Epithelial cell of proximal tubule (primary cell): Measurements from ENCODE around the gene SLC39A9. TPM values are rescaled to one million over a fixed set of nuclear protein-coding genes. Genes with fewer than 3 reads are reported as not detected.

Experiments
- DNase-seq: peaks from one replicate; pipeline ENCODE4 v3.0.0-alpha.2; 2011; ENCODE audit warnings: low read depth
- H3K4me3 ChIP-seq: 2 replicates; pipeline ENCODE4 v1.5.1; 2011; ENCODE audit warnings: low read depth, mild to moderate bottlenecking, low read length
- CTCF ChIP-seq: conservative IDR thresholded peaks from 2 replicates; pipeline ENCODE4 v1.5.1; 2012; ENCODE audit warnings: low read depth, mild to moderate bottlenecking, low read length
- total RNA-seq: library from RNA; depleted of rRNA; stranded (reverse); fragments of >200 nt; gene quantifications from 2 replicates; pipeline ENCODE4 v1.2.3, GENCODE V29; 2015

SLC39A9 gene
- total RNA-seq, 1 donor from 2014 or later: 40.8 TPM

- DNase-seq: no peak
- TF ChIP-seq CTCF: no peak
- no peak overlapping the region for H3K4me3 ChIP-seq
Measured at GRCh38 chr14:69354383-69355153, 43.9 kb upstream of the SLC39A9 start.

GRCh38 chr14:69355154-69355597 is 43.3 kb upstream of the SLC39A9 start:
- H3K4me3 ChIP-seq: no peak overlapping the region
- TF ChIP-seq CTCF: no peak
- DNase-seq: no peak

GRCh38 chr14:69355607-69356281 is 42.7 kb upstream of the SLC39A9 start:
- peak; percentile 74 for DNase-seq
- no peak overlapping the region for H3K4me3 ChIP-seq
- no peak for TF ChIP-seq CTCF

- DNase-seq: no peak
- TF ChIP-seq CTCF: no peak
- no peak overlapping the region for H3K4me3 ChIP-seq
Measured at GRCh38 chr14:69356903-69357543, 41.5 kb upstream of the SLC39A9 start.

GRCh38 chr14:69357544-69358200 is 40.8 kb upstream of the SLC39A9 start:
- no peak for TF ChIP-seq CTCF

GRCh38 chr14:69358233-69358963 is 40.1 kb upstream of the SLC39A9 start:
- TF ChIP-seq CTCF: no peak
- DNase-seq: no peak
- H3K4me3 ChIP-seq: no peak overlapping the region

More at GRCh38 chr14:69357544-69358200, 40.8 kb upstream of the SLC39A9 start:
- H3K4me3 ChIP-seq: no peak overlapping the region
- no peak for DNase-seq
